Activated naive CD4-positive, alpha-beta T cell treated with anti-CD3 and anti-CD28 coated beads, Interleukin-2, amount 10 ng/mL, durations not matched to agents 7 days and 5 days (primary cell): ENCODE data around the gene PIM3.

ENCODE experiments used
- CTCF ChIA-PET: fragments of 350-600 bp; sonication (Branson Sonifier 250); formaldehyde crosslinking; loops from one replicate; lab custom pipeline; 2021; ENCODE audit warnings: antibody characterized with exemption; lab: Charles Lee
- DNase-seq: peaks from one replicate; pipeline ENCODE4 v3.0.0-alpha.2; 2020
- H3K27ac Mint-ChIP-seq: one replicate; pipeline ENCODE4 v1.8.0; 2021; ENCODE audit warnings: mild to moderate bottlenecking, moderate library complexity, mixed read lengths
- H3K27me3 Mint-ChIP-seq: one replicate; pipeline ENCODE4 v1.8.0; 2021; ENCODE audit warnings: mild to moderate bottlenecking, mixed read lengths
- H3K36me3 Mint-ChIP-seq: one replicate; pipeline ENCODE4 v1.8.0; 2021; ENCODE audit warnings: mixed read lengths
- H3K4me1 Mint-ChIP-seq: one replicate; pipeline ENCODE4 v1.8.0; 2021; ENCODE audit warnings: mixed read lengths
- H3K4me3 Mint-ChIP-seq: one replicate; pipeline ENCODE4 v1.8.0; 2021; ENCODE audit warnings: mild to moderate bottlenecking, moderate library complexity, mixed read lengths
- H3K9me3 Mint-ChIP-seq: one replicate; pipeline ENCODE4 v1.8.0; 2021; ENCODE audit warnings: mixed read lengths

PIM3 gene

GRCh38 chr22:49922926-49923325 lies 37.6 kb upstream of the PIM3 start:
- H3K9me3 Mint-ChIP-seq: no peaks in the 10 kb centered on the region
- no peak overlapping the region for H3K4me3 Mint-ChIP-seq
- peaks cover 54% of the 10 kb centered on the region for H3K4me1 Mint-ChIP-seq
- CTCF ChIA-PET: no interaction called here
- H3K36me3 Mint-ChIP-seq: peaks cover 25% of the 10 kb centered on the region
- H3K27ac Mint-ChIP-seq: no peak overlapping the region
- DNase-seq: no peak
- H3K27me3 Mint-ChIP-seq: no peaks in the 10 kb centered on the region

GRCh38 chr22:49923445-49923844 lies 37.1 kb upstream of the PIM3 start:
- CTCF ChIA-PET: no interaction called here
- Mint-ChIP-seq H3K9me3 (no peaks in the 10 kb centered on the region), H3K36me3 (peaks cover 25% of the 10 kb centered on the region), H3K4me1 (peaks cover 58% of the 10 kb centered on the region), H3K27me3 (no peaks in the 10 kb centered on the region), H3K27ac (no peak overlapping the region), H3K4me3 (no peak overlapping the region)
- no peak for DNase-seq

- Mint-ChIP-seq H3K36me3 (peaks cover 25% of the 10 kb centered on the region), H3K27ac (peak overlapping the region; percentile 67), H3K9me3 (no peaks in the 10 kb centered on the region), H3K27me3 (no peaks in the 10 kb centered on the region), H3K4me3 (no peak overlapping the region), H3K4me1 (peaks cover 59% of the 10 kb centered on the region)
- CTCF ChIA-PET: no interaction called here
- no peak for DNase-seq
Measured at GRCh38 chr22:49924113-49924833, 36.3 kb upstream of the PIM3 start.

- Mint-ChIP-seq H3K9me3 (no peaks in the 10 kb centered on the region), H3K4me1 (peaks cover 53% of the 10 kb centered on the region), H3K4me3 (peak overlapping the region; percentile 71), H3K27me3 (no peaks in the 10 kb centered on the region), H3K36me3 (peaks cover 22% of the 10 kb centered on the region), H3K27ac (peak overlapping the region; percentile 97)
- peak; percentile 78 for DNase-seq
- CTCF ChIA-PET: interaction anchor here (1.0 to 2.3 kb wide), 5 partner anchors 11 to 160 kb away, joined by 3 to 13 read pairs (median 4); no protein-coding TSS in a partner anchor
Measured at GRCh38 chr22:49925525-49926128, 34.9 kb upstream of the PIM3 start.

GRCh38 chr22:49926916-49927315 lies 33.7 kb upstream of the PIM3 start:
- peaks cover 19% of the 10 kb centered on the region for H3K36me3 Mint-ChIP-seq
- H3K27me3 Mint-ChIP-seq: no peaks in the 10 kb centered on the region
- no peak for DNase-seq
- H3K4me3 Mint-ChIP-seq: no peak overlapping the region
- CTCF ChIA-PET: interaction anchor here (1.2 to 2.3 kb wide), 3 partner anchors 25 to 158 kb away, joined by 3 to 13 read pairs (median 3); partner anchors contain the start of gene MLC1
- peaks cover 64% of the 10 kb centered on the region for H3K4me1 Mint-ChIP-seq
- H3K9me3 Mint-ChIP-seq: no peaks in the 10 kb centered on the region
- H3K27ac Mint-ChIP-seq: peak overlapping the region; percentile 85

GRCh38 chr22:49927483-49928184 lies 32.9 kb upstream of the PIM3 start:
- Mint-ChIP-seq H3K36me3 (peaks cover 17% of the 10 kb centered on the region), H3K9me3 (no peaks in the 10 kb centered on the region), H3K4me1 (peaks cover 67% of the 10 kb centered on the region), H3K27me3 (no peaks in the 10 kb centered on the region), H3K27ac (peak overlapping the region; percentile 85), H3K4me3 (no peak overlapping the region)
- CTCF ChIA-PET: interaction anchor here (1.2 to 1.6 kb wide), 3 partner anchors 24 to 158 kb away, joined by 3 to 6 read pairs (median 3); partner anchors contain the start of gene MLC1
- no peak for DNase-seq

- no peaks in the 10 kb centered on the region for H3K27me3 Mint-ChIP-seq
- H3K9me3 Mint-ChIP-seq: no peaks in the 10 kb centered on the region
- DNase-seq: no peak
- peaks cover 72% of the 10 kb centered on the region for H3K4me1 Mint-ChIP-seq
- H3K27ac Mint-ChIP-seq: no peak overlapping the region
- peaks cover 17% of the 10 kb centered on the region for H3K36me3 Mint-ChIP-seq
- CTCF ChIA-PET: interaction anchor here (1.2 to 1.6 kb wide), 3 partner anchors 23 to 157 kb away, joined by 3 to 6 read pairs (median 3); partner anchors contain the start of gene MLC1
- peak overlapping the region; percentile 21 for H3K4me3 Mint-ChIP-seq
Measured at GRCh38 chr22:49928185-49928495, 32.4 kb upstream of the PIM3 start.

GRCh38 chr22:49928555-49929210 lies 31.9 kb upstream of the PIM3 start:
- CTCF ChIA-PET: interaction anchor here (1.6 kb wide), 1 partner anchor 102 kb away, joined by 6 read pairs; no protein-coding TSS in a partner anchor

GRCh38 chr22:49929211-49929979 lies 31.2 kb upstream of the PIM3 start:
- no peak overlapping the region for H3K27ac Mint-ChIP-seq
- H3K36me3 Mint-ChIP-seq: peaks cover 8% of the 10 kb centered on the region
- no peaks in the 10 kb centered on the region for H3K27me3 Mint-ChIP-seq
- no peak overlapping the region for H3K4me3 Mint-ChIP-seq
- DNase-seq: peak; percentile 79
- H3K4me1 Mint-ChIP-seq: peaks cover 70% of the 10 kb centered on the region
- H3K9me3 Mint-ChIP-seq: no peaks in the 10 kb centered on the region
- CTCF ChIA-PET: interaction anchor here (1.6 to 4.9 kb wide), 4 partner anchors 42 to 162 kb away, joined by 3 to 57 read pairs (median 16); no protein-coding TSS in a partner anchor

More at GRCh38 chr22:49928555-49929210, 31.9 kb upstream of the PIM3 start:
- no peak overlapping the region for H3K27ac Mint-ChIP-seq
- no peaks in the 10 kb centered on the region for H3K27me3 Mint-ChIP-seq
- H3K4me1 Mint-ChIP-seq: peaks cover 71% of the 10 kb centered on the region
- peaks cover 12% of the 10 kb centered on the region for H3K36me3 Mint-ChIP-seq
- DNase-seq: no peak
- no peaks in the 10 kb centered on the region for H3K9me3 Mint-ChIP-seq
- peak overlapping the region; percentile 21 for H3K4me3 Mint-ChIP-seq

GRCh38 chr22:49929994-49930575 lies 30.5 kb upstream of the PIM3 start:
- no peak overlapping the region for H3K4me3 Mint-ChIP-seq
- peaks cover 66% of the 10 kb centered on the region for H3K4me1 Mint-ChIP-seq
- H3K27me3 Mint-ChIP-seq: no peaks in the 10 kb centered on the region
- CTCF ChIA-PET: interaction anchor here (0.7 to 4.9 kb wide), 10 partner anchors 33 to 162 kb away, joined by 3 to 57 read pairs (median 4); partner anchors contain the start of gene MLC1
- H3K9me3 Mint-ChIP-seq: no peaks in the 10 kb centered on the region
- peaks cover 7% of the 10 kb centered on the region for H3K36me3 Mint-ChIP-seq
- H3K27ac Mint-ChIP-seq: no peak overlapping the region
- no peak for DNase-seq

- Mint-ChIP-seq H3K27ac (peak overlapping the region; percentile 79), H3K4me1 (peaks cover 59% of the 10 kb centered on the region), H3K27me3 (no peaks in the 10 kb centered on the region), H3K4me3 (no peak overlapping the region), H3K36me3 (peaks cover 1% of the 10 kb centered on the region), H3K9me3 (no peaks in the 10 kb centered on the region)
- peak; percentile 62 for DNase-seq
- CTCF ChIA-PET: interaction anchor here (0.6 to 4.9 kb wide), 18 partner anchors 33 to 305 kb away, joined by 3 to 57 read pairs (median 4); partner anchors contain the start of gene MLC1
Measured at GRCh38 chr22:49930596-49931412, 29.8 kb upstream of the PIM3 start.
